HepG2 (cell line): ENCODE data around the gene PARN.
A peak's percentile ranks its signal among the peaks of the same experiment; 100 is the strongest.

ENCODE experiments used
- PTBP1 ChIP-seq: fragments of 200-400 bp; formaldehyde crosslinking; IDR thresholded peaks from 2 replicates; pipeline ENCODE4 v1.6.1; 2018; ENCODE audit warnings: low read length, low read depth; ENCODE audit not compliant: poor library complexity, severe bottlenecking
- TF ChIP-seq, protein P1 (sequence below): sonication (generic); formaldehyde crosslinking; IDR thresholded peaks from 2 replicates; pipeline ENCODE4 v1.5.0; 2020; ENCODE audit warnings: mild to moderate bottlenecking, missing genetic modification reagents, moderate library complexity

DNA sequence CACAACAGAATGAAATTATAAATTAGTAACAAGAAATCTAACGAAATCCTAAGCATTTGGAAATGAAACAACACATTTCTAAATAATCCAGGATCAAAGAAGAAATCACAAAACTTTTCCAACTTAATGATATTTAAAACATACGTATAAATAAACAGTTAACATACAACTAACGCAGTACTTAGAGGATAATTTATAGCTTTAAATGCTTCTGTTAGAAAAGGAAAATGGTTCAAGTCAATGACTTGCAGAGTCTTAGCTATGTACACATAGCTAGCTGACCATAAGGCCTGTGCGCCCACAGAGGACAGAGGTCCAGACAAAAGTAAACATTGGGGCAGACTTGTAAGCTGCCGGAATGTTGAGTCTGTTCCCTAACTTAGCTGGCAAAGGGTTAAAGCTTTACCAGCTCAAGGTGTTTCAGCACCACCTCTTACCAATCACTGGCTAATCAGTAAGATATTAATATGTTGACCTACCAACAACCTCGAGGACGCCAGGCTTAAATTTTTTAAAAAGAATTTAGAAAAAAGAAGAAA lies 84.6 kb downstream of the PARN start:
- TF ChIP-seq, protein P1, sequence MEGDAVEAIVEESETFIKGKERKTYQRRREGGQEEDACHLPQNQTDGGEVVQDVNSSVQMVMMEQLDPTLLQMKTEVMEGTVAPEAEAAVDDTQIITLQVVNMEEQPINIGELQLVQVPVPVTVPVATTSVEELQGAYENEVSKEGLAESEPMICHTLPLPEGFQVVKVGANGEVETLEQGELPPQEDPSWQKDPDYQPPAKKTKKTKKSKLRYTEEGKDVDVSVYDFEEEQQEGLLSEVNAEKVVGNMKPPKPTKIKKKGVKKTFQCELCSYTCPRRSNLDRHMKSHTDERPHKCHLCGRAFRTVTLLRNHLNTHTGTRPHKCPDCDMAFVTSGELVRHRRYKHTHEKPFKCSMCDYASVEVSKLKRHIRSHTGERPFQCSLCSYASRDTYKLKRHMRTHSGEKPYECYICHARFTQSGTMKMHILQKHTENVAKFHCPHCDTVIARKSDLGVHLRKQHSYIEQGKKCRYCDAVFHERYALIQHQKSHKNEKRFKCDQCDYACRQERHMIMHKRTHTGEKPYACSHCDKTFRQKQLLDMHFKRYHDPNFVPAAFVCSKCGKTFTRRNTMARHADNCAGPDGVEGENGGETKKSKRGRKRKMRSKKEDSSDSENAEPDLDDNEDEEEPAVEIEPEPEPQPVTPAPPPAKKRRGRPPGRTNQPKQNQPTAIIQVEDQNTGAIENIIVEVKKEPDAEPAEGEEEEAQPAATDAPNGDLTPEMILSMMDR: 0 out of 2 replicates have a peak, but pooled peaks have one; percentile 14
- TF ChIP-seq PTBP1: no peak
